VCaP (cell line): ENCODE measurements around the gene ROBO1.
"Not testable (repeated sequence)": the region's sequence is repeated elsewhere in the genome, so short reads cannot be mapped to it uniquely, and the experiment has no call there.

Experiments
- H3K27ac ChIP-seq: fragments of 450-650 bp; 2 replicates; pipeline ENCODE4 v1.5.1; 2017
- CTCF ChIP-seq: fragments of 450-650 bp; conservative IDR thresholded peaks from 2 replicates; pipeline ENCODE4 v1.5.1; 2017; ENCODE audit warnings: mild to moderate bottlenecking, moderate library complexity

ROBO1 gene

GRCh38 chr3:79521221-79521848 is 246.5 kb downstream of the ROBO1 start:
- H3K27ac ChIP-seq, result no peak overlapping the region
- peak; percentile 79 for TF ChIP-seq CTCF

DNA sequence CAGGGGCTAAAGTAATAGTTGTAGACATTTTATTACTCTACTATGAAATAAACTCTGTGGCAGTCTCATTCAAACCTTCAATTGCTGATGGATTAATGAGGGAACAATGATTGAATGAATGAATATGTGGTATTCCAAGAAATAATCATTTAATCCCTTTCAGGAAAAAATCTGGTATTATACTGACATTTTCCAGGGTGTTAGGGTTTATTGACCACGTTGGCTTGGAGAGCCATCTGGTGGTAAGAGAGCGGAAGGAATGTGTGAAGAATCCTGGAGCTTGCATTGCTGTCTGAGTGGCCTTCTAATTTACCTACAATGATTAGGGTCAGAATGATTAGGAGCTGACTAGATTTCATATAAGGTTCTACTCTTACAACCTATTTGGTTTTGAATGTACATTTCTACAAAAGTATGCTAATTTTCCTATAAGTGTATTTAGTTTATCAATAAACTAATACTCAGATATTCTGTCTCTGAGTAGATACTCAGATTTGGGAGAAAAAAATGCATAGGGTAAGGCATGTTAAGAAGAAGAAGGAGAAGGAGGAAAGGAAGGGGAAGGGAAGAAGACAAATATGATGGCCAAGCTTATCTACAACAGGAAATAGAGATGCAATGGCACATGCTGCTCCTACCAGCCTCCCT is 249.9 kb downstream of the ROBO1 start:
- peak; percentile 89 for TF ChIP-seq CTCF
- no peak overlapping the region for H3K27ac ChIP-seq

DNA sequence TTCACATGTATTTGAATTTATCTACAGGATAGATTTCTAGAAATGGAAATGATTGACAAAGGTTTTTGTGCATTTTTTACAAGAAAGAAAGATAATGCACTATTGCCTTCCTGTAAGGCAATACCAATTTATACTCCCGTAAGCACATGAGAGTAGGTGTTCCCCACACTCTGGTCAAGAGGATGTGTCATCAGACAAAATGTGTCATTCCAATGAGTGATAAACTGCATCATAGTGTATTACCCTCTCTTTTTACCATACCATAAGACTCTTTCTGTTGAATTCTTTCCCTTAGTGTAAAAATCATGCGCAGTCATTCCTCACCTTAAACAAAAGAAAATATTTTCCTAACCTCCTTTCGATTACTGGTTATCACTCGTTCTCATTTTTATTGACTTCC is 251.0 kb downstream of the ROBO1 start:
- no peak overlapping the region for H3K27ac ChIP-seq
- no peak for TF ChIP-seq CTCF

GRCh38 chr3:79515072-79515471 is 252.7 kb downstream of the ROBO1 start:
- no peak for TF ChIP-seq CTCF
- no peak overlapping the region for H3K27ac ChIP-seq

- no peak overlapping the region for H3K27ac ChIP-seq
- no peak for TF ChIP-seq CTCF
Observed at GRCh38 chr3:79514069-79514468, 253.7 kb downstream of the ROBO1 start.

- no peak for TF ChIP-seq CTCF
- H3K27ac ChIP-seq, result no peak overlapping the region
Observed at GRCh38 chr3:79506751-79507150, 261.0 kb downstream of the ROBO1 start.

- H3K27ac ChIP-seq, result not testable (repeated sequence)
Observed at GRCh38 chr3:79502216-79502681, 265.5 kb downstream of the ROBO1 start.

DNA sequence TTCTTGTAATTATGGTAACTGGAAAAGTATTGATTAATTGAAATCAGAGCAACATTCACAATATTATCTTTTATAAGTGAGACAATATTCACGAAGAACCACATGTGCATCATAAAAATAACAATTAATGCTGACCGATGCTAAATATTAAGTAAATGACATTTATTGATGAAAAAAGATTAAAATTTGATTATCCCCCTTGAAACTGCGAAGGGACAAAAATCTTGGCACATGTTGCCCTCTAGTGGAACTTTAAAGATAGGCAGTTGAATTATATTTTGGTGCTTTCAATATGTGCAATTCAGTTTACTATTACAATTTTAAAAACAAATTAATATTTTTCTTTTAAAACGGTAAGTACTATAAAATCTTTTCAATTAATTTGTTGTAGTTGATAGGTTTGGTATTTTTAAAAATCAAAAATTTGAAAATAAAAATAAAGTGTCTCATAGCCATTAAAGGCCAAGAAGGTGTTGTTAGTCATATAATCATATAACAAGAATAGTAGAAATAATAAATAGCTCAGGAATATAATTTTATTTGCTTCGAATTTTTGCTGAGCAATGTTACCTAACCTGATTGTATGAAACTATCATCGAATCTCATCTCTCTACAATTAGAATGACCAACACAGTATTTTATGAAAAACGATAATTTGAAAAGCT is 270.2 kb downstream of the ROBO1 start:
- TF ChIP-seq CTCF, result peak; percentile 92

More for the DNA sequence above, 270.2 kb downstream of the ROBO1 start:
- H3K27ac ChIP-seq, result no peak overlapping the region
